Fibroblast of lung (primary cell): ENCODE results near the gene SLC22A7. TPM values are rescaled to one million over a fixed set of nuclear protein-coding genes. Genes with fewer than 3 reads are reported as not detected.

Source experiments
- DNase-seq, 2 donors: peaks; one replicate each; pipeline versions ENCODE4 v3.0.0 to v3.0.0-alpha.2; 2010; ENCODE audit warnings: low read depth in 2 of 2
- H2AFZ ChIP-seq: 2 replicates; pipeline ENCODE4 v1.5.1; 2012; ENCODE audit warnings: low read length, control low read depth, inconsistent platforms
- H3K27ac ChIP-seq: 2 replicates; pipeline ENCODE4 v1.5.1; 2011; ENCODE audit warnings: low read length, control low read depth; ENCODE audit not compliant: insufficient read depth
- H3K27me3 ChIP-seq: 2 replicates; pipeline ENCODE4 v1.5.1; 2011; ENCODE audit warnings: mild to moderate bottlenecking, low read length; ENCODE audit not compliant: control insufficient read depth, insufficient read depth
- H3K36me3 ChIP-seq: 2 replicates; pipeline ENCODE4 v1.5.1; 2011; ENCODE audit warnings: low read length; ENCODE audit not compliant: control insufficient read depth, insufficient read depth
- H3K4me1 ChIP-seq: 2 replicates; pipeline ENCODE4 v1.5.1; 2011; ENCODE audit warnings: low read length; ENCODE audit not compliant: control insufficient read depth, insufficient read depth; ENCODE audit errors: extremely low read depth
- H3K4me2 ChIP-seq: 2 replicates; pipeline ENCODE4 v1.5.1; 2011; ENCODE audit warnings: low read length, control low read depth; ENCODE audit not compliant: insufficient read depth; ENCODE audit errors: extremely low read depth
- H3K4me3 ChIP-seq, 4 experiments: fragments of 200-600 bp in 1 of 4; sonication (generic) in 1 of 4; replicated peaks in 1 of 4; 2 replicates each; pipeline ENCODE4 v1.5.1; 2011 to 2016; ENCODE audit warnings: low read length in 4 of 4, low read depth in 3 of 4, mild to moderate bottlenecking in 3 of 4, control low read depth in 2 of 4, inconsistent platforms in 1 of 4, mixed read lengths in 1 of 4; ENCODE audit not compliant: insufficient read depth in 1 of 4; ENCODE audit errors: control extremely low read depth in 1 of 4
- H3K79me2 ChIP-seq: 2 replicates; pipeline ENCODE4 v1.5.1; 2012; ENCODE audit warnings: mild to moderate bottlenecking, low read length, inconsistent platforms; ENCODE audit not compliant: control insufficient read depth, insufficient read depth
- H3K9ac ChIP-seq: 2 replicates; pipeline ENCODE4 v1.5.1; 2011; ENCODE audit warnings: mild to moderate bottlenecking, low read length, control low read depth; ENCODE audit not compliant: insufficient read depth
- H3K9me3 ChIP-seq: 2 replicates; pipeline ENCODE4 v1.5.1; 2012; ENCODE audit warnings: low read depth, low read length; ENCODE audit not compliant: control insufficient read depth, insufficient read depth
- H4K20me1 ChIP-seq: 2 replicates; pipeline ENCODE4 v1.5.1; 2011; ENCODE audit warnings: low read length; ENCODE audit not compliant: control insufficient read depth, insufficient read depth; ENCODE audit errors: extremely low read depth
- EZH2 ChIP-seq: IDR thresholded peaks from 2 replicates; pipeline ENCODE4 v1.5.1; 2012; ENCODE audit warnings: low read length, control low read depth, mild to moderate bottlenecking; ENCODE audit errors: missing control alignments
- polyA plus RNA-seq, 2 donors: library from polyadenylated mRNA; depleted of rRNA in 1 of 2; stranded (reverse) in 1 of 2; unstranded in 1 of 2; fragments of >200 nt; gene quantifications; 2 replicates each; pipeline ENCODE4 v1.2.1, GENCODE V29; 2011 to 2012; ENCODE audit warnings: missing spikeins in 1 of 2
- total RNA-seq: library from RNA; depleted of rRNA; stranded (reverse); fragments of >200 nt; gene quantifications from 2 replicates; pipeline ENCODE4 v1.2.1, GENCODE V29; 2014
- TF ChIP-seq, protein P1 (sequence below), 2 donors: IDR thresholded peaks in 1 of 2; conservative IDR thresholded peaks in 1 of 2; 1 replicate in 1 of 2; 2 replicates in 1 of 2; pipeline ENCODE4 v1.5.1; 2011 to 2012; ENCODE audit warnings: low read length in 2 of 2, control low read depth in 1 of 2, inconsistent platforms in 1 of 2, low read depth in 1 of 2, mild to moderate bottlenecking in 1 of 2

Gene SLC22A7
- total and polyA plus RNA-seq, 2 donors (not counting 1 experiment from before 2014, with no cell fraction given): not detected

DNA sequence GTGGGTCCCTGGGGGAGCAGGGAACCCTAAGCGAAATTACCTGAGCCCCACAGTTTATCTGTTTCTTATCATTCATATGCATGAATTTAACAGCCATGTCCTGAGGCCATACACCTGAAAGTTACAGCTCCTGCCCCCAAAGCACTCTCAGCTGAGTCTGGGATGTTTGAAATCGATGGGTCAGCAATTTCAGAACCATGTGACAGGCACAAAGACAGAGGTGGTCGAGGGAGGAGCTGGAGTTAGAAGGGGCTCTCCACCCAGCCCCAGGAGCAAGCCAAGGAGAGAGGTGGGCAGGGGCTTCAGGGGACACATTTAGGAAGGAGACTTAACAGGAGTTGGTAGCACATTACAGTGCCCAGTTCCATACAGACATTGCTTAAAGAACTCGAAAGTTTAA is 39.9 kb upstream of the SLC22A7 start:
- H3K4me1 ChIP-seq: no peaks in the 10 kb centered on the region
- H3K4me3 ChIP-seq: no peak overlapping the region
- no peaks in the 10 kb centered on the region for H4K20me1 ChIP-seq
- H3K79me2 ChIP-seq: no peaks in the 10 kb centered on the region
- H3K36me3 ChIP-seq: no peaks in the 10 kb centered on the region
- no peaks in the 10 kb centered on the region for H3K27me3 ChIP-seq
- no peak overlapping the region for H3K4me2 ChIP-seq
- no peak overlapping the region for H2AFZ ChIP-seq
- no peak for TF ChIP-seq EZH2
- TF ChIP-seq, protein P1, sequence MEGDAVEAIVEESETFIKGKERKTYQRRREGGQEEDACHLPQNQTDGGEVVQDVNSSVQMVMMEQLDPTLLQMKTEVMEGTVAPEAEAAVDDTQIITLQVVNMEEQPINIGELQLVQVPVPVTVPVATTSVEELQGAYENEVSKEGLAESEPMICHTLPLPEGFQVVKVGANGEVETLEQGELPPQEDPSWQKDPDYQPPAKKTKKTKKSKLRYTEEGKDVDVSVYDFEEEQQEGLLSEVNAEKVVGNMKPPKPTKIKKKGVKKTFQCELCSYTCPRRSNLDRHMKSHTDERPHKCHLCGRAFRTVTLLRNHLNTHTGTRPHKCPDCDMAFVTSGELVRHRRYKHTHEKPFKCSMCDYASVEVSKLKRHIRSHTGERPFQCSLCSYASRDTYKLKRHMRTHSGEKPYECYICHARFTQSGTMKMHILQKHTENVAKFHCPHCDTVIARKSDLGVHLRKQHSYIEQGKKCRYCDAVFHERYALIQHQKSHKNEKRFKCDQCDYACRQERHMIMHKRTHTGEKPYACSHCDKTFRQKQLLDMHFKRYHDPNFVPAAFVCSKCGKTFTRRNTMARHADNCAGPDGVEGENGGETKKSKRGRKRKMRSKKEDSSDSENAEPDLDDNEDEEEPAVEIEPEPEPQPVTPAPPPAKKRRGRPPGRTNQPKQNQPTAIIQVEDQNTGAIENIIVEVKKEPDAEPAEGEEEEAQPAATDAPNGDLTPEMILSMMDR (conservative IDR thresholded peaks at IDR 0.05 in 1 of 2, IDR thresholded peaks at IDR 0.05 in 1 of 2; ENCODE audit: low read depth in 1 of 2, low read length in 2 of 2): no peak
- no peak for DNase-seq
- no peak overlapping the region for H3K27ac ChIP-seq
- H3K9me3 ChIP-seq: no peaks in the 10 kb centered on the region
- H3K9ac ChIP-seq: no peak overlapping the region

DNA sequence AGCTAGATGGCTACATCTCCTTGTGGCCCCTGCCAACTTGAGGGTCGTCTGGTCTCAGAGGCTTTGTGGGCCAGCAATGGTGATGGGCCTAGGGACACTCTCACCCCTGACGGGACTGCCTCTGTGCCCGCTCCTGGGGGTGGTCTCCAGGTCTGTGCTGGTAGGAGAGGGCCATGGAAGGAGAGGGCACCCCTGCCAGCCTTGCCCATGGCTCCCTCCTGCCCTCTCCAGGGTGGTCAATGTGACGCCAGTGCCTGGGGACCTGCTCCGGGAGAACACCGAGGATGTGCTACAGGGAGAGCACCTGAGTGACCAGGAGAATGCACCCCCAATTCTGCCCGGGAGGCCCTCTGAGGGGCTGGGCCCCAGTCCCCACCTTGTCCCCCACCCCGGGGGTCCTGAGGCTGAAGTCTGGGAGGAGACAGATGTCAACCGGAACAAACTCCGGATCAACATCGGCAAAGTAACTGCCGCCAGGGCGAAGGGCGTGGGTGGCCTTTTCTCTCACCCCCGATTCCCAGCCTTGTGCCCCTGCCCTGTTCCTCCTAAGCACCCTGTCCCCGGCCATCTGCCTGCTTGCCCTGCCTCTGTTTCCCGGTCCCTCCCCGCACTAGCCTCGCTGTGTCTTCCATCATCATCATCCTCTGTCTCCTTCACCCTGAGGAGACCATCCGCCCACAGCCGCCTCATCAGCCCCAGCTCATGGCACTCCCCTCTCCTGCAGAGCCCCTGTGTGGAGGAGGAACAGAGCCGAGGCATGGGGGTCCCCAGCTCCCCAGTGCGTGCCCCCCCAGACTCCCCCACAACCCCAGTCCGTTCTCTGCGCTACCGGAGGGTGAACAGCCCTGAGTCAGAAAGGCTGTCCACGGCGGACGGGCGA is 39.0 kb upstream of the SLC22A7 start:
- Histone ChIP-seq H3K27me3 (no peaks in the 10 kb centered on the region), H3K4me1 (no peaks in the 10 kb centered on the region), H3K9me3 (no peaks in the 10 kb centered on the region), H3K4me3 (no peak overlapping the region), H3K4me2 (no peak overlapping the region), H4K20me1 (no peaks in the 10 kb centered on the region), H3K27ac (no peak overlapping the region), H2AFZ (no peak overlapping the region), H3K9ac (no peak overlapping the region), H3K79me2 (no peaks in the 10 kb centered on the region), H3K36me3 (no peaks in the 10 kb centered on the region)
- TF ChIP-seq, protein P1 (conservative IDR thresholded peaks at IDR 0.05 in 1 of 2, IDR thresholded peaks at IDR 0.05 in 1 of 2; ENCODE audit: low read depth in 1 of 2, low read length in 2 of 2): no peak
- DNase-seq: no peak

DNA sequence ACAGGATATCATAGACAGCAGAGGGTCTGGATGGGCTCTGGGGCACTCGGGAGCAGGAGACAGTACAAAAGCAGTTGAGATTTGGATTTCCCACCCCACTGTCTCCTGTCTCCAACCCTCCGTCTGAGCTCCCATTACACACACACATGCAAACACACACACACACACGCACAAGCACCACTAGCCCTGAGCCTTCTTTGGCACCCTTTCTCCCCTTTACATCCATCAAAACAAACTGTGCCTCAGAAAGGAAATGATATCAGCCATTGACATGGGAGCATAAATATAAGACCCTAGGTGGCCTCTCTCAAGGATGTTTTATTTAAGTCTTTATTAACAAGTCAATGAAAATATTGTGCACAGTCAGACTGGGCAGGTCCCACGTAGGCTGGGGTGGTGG is 37.3 kb upstream of the SLC22A7 start:
- H3K36me3 ChIP-seq: no peaks in the 10 kb centered on the region
- no peak for DNase-seq
- H3K4me3 ChIP-seq: no peak overlapping the region
- H4K20me1 ChIP-seq: no peaks in the 10 kb centered on the region
- H2AFZ ChIP-seq: no peak overlapping the region
- no peaks in the 10 kb centered on the region for H3K79me2 ChIP-seq
- TF ChIP-seq EZH2: no peak
- TF ChIP-seq, protein P1 (conservative IDR thresholded peaks at IDR 0.05 in 1 of 2, IDR thresholded peaks at IDR 0.05 in 1 of 2; ENCODE audit: low read depth in 1 of 2, low read length in 2 of 2): no peak
- H3K9ac ChIP-seq: no peak overlapping the region
- H3K4me1 ChIP-seq: no peaks in the 10 kb centered on the region
- no peak overlapping the region for H3K4me2 ChIP-seq
- no peaks in the 10 kb centered on the region for H3K27me3 ChIP-seq
- H3K27ac ChIP-seq: no peak overlapping the region
- no peaks in the 10 kb centered on the region for H3K9me3 ChIP-seq
